ENCODE results near the gene MUCL1.

MUCL1 gene

GRCh38 chr12:54890339-54890738 is 36.0 kb downstream of the MUCL1 start:
- Histone ChIP-seq H3K9ac (no peak overlapping the region), H3K4me3 (ENCODE audit: low read depth, low read length) (no peak overlapping the region), H3K9me3 (ENCODE audit: control insufficient read depth, low read length) (no peaks in the 10 kb centered on the region), H2AFZ (no peak overlapping the region), H3K79me2 (no peaks in the 10 kb centered on the region), H3K27ac (no peak overlapping the region), H3K4me1 (no peaks in the 10 kb centered on the region), H3K27me3 (ENCODE audit: control insufficient read depth, insufficient read depth, low read length) (no peaks in the 10 kb centered on the region), H3K4me2 (ENCODE audit: low read length) (no peak overlapping the region), H3K36me3 (ENCODE audit: control insufficient read depth, insufficient read depth, low read length) (no peaks in the 10 kb centered on the region)
- TF ChIP-seq, protein P1, sequence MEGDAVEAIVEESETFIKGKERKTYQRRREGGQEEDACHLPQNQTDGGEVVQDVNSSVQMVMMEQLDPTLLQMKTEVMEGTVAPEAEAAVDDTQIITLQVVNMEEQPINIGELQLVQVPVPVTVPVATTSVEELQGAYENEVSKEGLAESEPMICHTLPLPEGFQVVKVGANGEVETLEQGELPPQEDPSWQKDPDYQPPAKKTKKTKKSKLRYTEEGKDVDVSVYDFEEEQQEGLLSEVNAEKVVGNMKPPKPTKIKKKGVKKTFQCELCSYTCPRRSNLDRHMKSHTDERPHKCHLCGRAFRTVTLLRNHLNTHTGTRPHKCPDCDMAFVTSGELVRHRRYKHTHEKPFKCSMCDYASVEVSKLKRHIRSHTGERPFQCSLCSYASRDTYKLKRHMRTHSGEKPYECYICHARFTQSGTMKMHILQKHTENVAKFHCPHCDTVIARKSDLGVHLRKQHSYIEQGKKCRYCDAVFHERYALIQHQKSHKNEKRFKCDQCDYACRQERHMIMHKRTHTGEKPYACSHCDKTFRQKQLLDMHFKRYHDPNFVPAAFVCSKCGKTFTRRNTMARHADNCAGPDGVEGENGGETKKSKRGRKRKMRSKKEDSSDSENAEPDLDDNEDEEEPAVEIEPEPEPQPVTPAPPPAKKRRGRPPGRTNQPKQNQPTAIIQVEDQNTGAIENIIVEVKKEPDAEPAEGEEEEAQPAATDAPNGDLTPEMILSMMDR (IDR thresholded peaks at IDR 0.05) = no peak

DNA sequence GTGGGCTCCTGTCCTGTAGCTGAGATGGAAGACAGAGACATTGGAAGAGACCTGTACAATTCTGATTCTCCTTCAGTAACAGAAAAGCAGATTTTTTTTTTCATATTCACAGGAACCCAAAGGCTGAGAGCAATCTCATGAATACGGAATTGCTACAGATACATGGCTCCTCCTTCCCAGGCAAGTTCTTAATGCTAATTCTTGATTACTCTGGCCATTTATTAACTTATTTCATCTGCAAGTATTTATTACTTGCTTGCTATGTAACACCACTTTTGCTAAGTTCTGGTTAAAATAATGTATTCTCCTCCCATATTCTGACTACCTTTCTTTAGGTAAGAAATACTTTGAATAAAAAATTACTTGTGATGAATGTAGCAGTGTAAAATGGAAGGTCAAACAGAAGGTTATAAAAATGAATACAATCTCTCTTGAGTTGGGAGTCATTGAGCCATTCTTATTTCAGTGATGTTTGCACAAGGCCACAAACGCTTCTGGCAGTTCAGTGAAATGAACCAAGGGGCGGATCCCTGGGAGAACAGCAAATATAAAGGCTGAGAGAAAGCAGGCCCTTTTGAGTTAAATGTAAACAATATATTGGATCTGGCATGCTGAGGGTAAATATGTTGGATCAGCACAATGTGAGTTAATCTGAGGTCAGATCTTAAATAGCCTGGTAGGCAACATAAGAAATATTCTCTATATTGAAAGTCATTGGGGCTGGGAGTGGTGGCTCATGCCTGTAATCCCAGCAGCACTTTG is 37.6 kb downstream of the MUCL1 start:
- H3K4me2 ChIP-seq (ENCODE audit: low read length) = no peak overlapping the region
- H3K79me2 ChIP-seq = no peaks in the 10 kb centered on the region
- no peaks in the 10 kb centered on the region for H3K36me3 ChIP-seq (ENCODE audit: control insufficient read depth, insufficient read depth, low read length)
- H3K4me1 ChIP-seq = no peaks in the 10 kb centered on the region
- no peak overlapping the region for H3K4me3 ChIP-seq (ENCODE audit: low read depth, low read length)
- TF ChIP-seq, protein P1 (IDR thresholded peaks at IDR 0.05) = no peak
- no peak overlapping the region for H2AFZ ChIP-seq
- no peaks in the 10 kb centered on the region for H3K27me3 ChIP-seq (ENCODE audit: control insufficient read depth, insufficient read depth, low read length)
- no peak overlapping the region for H3K27ac ChIP-seq
- no peaks in the 10 kb centered on the region for H3K9me3 ChIP-seq (ENCODE audit: control insufficient read depth, low read length)
- no peak overlapping the region for H3K9ac ChIP-seq
